NT2/D1 (cell line): ENCODE data around the gene TERB2.

Experiments
- SUZ12 ChIP-seq: IDR thresholded peaks from 2 replicates; pipeline ENCODE4 v1.6.1; 2011; ENCODE audit not compliant: insufficient read length, insufficient read depth; ENCODE audit errors: extremely low read depth
- YY1 ChIP-seq: IDR thresholded peaks from 2 replicates; pipeline ENCODE4 v1.6.1; 2011; ENCODE audit not compliant: insufficient read length, insufficient read depth
- ZNF274 ChIP-seq: IDR thresholded peaks from 2 replicates; pipeline ENCODE4 v1.6.1; 2011; ENCODE audit warnings: mild to moderate bottlenecking, low read depth, low read length

- no peak for TF ChIP-seq YY1
- TF ChIP-seq ZNF274 = no peak
- TF ChIP-seq SUZ12 = no peak
These were observed 70.7 kb downstream of the TERB2 start for GRCh38 chr15:45027220-45027619.
